Thyroid gland (tissue), 4 donors: ENCODE results near the gene CDKN2D.

ENCODE experiments used
- POLR2A ChIP-seq, 2 donors: fragments of 450-650 bp; IDR thresholded peaks; one replicate each; pipeline ENCODE4 v1.6.1; 2017; ENCODE audit warnings: antibody characterized with exemption in 2 of 2, mild to moderate bottlenecking in 2 of 2, moderate library complexity in 1 of 2
- TF ChIP-seq, protein P1 (sequence below), 6 experiments: fragments of 200-600 bp in 3 of 6; fragments of 450-650 bp in 3 of 6; sonication (generic) in 3 of 6; IDR thresholded peaks; one replicate each; pipeline ENCODE4 v1.5.1; 2016 to 2019; ENCODE audit warnings: antibody characterized with exemption in 6 of 6, mild to moderate bottlenecking in 2 of 6, inconsistent platforms in 1 of 6, moderate library complexity in 1 of 6

DNA sequence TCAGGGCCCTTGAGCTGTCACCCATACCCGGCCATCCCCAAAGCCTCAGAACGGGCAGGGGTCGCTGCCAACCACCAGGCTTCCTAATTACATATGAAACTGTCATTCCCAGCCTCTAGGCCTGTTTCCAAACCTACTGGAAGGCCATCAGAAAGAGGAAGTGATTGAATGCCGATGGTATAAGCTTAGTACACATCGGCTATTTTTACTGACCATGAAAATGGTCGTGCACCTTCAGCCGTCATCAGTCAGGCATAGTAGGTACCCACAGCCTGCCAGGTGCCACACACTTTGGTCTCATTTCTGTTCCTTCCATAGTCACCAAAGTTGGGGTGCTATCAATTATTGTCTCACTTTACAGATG is 13.2 kb downstream of the CDKN2D start:
- TF ChIP-seq, protein P1, sequence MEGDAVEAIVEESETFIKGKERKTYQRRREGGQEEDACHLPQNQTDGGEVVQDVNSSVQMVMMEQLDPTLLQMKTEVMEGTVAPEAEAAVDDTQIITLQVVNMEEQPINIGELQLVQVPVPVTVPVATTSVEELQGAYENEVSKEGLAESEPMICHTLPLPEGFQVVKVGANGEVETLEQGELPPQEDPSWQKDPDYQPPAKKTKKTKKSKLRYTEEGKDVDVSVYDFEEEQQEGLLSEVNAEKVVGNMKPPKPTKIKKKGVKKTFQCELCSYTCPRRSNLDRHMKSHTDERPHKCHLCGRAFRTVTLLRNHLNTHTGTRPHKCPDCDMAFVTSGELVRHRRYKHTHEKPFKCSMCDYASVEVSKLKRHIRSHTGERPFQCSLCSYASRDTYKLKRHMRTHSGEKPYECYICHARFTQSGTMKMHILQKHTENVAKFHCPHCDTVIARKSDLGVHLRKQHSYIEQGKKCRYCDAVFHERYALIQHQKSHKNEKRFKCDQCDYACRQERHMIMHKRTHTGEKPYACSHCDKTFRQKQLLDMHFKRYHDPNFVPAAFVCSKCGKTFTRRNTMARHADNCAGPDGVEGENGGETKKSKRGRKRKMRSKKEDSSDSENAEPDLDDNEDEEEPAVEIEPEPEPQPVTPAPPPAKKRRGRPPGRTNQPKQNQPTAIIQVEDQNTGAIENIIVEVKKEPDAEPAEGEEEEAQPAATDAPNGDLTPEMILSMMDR (IDR thresholded peaks at IDR 0.05) = no peak
- no peak for TF ChIP-seq POLR2A (IDR thresholded peaks at IDR 0.05)
